Stimulated activated effector memory CD8-positive, alpha-beta T cell treated with anti-CD3 and anti-CD28 coated beads, Interleukin-12 subunit alpha, Interleukin-12 subunit beta, amount 100 ng/mL, for 72 hours (primary cell): Measurements from ENCODE around the gene METTL17.
"Not testable (repeated sequence)": the region's sequence is repeated elsewhere in the genome, so short reads cannot be mapped to it uniquely, and the experiment has no call there.

ENCODE experiments used
- ATAC-seq: fragments of 150-1000 bp; cut with Tn5 transposase; 2 replicates; pipeline ENCODE4 v1.10.0; 2021
- DNase-seq, 2 donors: peaks; one replicate each; pipeline ENCODE4 v3.0.0; 2021 to 2022; ENCODE audit warnings: low spot score in 2 of 2
- H3K27ac Mint-ChIP-seq: one replicate; pipeline ENCODE4 v1.8.0; 2022; ENCODE audit warnings: mild to moderate bottlenecking, mixed read lengths
- H3K36me3 Mint-ChIP-seq: one replicate; pipeline ENCODE4 v1.8.0; 2022; ENCODE audit warnings: mild to moderate bottlenecking, mixed read lengths
- H3K4me1 Mint-ChIP-seq: one replicate; pipeline ENCODE4 v1.8.0; 2022; ENCODE audit warnings: mixed read lengths
- H3K4me3 Mint-ChIP-seq: one replicate; pipeline ENCODE4 v1.8.0; 2022; ENCODE audit warnings: mild to moderate bottlenecking, mixed read lengths
- H3K9me3 Mint-ChIP-seq: one replicate; pipeline ENCODE4 v1.8.0; 2022; ENCODE audit warnings: mixed read lengths

METTL17 gene

GRCh38 chr14:20989787-20990600 is at the start of gene METTL17:
Gene METTL17 (plus strand): TSS chr14:20989980. CDS start chr14:20990003, 23 bp downstream.
- H3K4me3 Mint-ChIP-seq, result peak within 1 kb of the TSS; percentile 93
- H3K9me3 Mint-ChIP-seq, result no peaks in the 10 kb centered on the region
- peak; percentile 67 to 94 for DNase-seq
- peak; percentile 95 for ATAC-seq
- peaks cover 45% of the 10 kb centered on the region for H3K36me3 Mint-ChIP-seq
- H3K27ac Mint-ChIP-seq, result peak within 1 kb of the TSS; percentile 93
- H3K4me1 Mint-ChIP-seq, result peaks cover 22% of the 10 kb centered on the region

DNA sequence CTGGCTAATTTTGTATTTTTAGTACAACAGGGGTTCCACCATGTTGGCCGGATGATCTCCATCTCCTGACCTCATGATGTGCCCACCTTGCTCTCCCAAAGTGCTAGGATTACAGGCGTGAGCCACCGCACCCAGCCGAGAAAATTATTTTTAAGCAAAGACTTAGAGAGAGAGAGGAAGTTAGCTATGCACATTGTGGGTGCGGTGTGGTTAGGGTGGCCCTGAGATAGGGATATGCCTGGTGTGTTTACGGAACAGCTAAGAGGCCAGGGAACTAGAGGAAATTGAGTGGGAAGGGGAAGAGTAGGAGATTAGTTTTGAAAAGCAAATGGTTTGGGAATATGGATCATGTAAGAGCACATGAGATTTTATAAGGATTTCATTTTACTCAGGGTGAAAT is 44.6 kb upstream of the METTL17 start:
- H3K4me1 Mint-ChIP-seq, DNase-seq, H3K4me3 Mint-ChIP-seq, H3K27ac Mint-ChIP-seq, ATAC-seq, H3K36me3 Mint-ChIP-seq, H3K9me3 Mint-ChIP-seq: not testable (repeated sequence)

- H3K27ac Mint-ChIP-seq, DNase-seq, H3K4me3 Mint-ChIP-seq, H3K9me3 Mint-ChIP-seq, H3K36me3 Mint-ChIP-seq, H3K4me1 Mint-ChIP-seq: not testable (repeated sequence)
- peak; percentile 74 for ATAC-seq
Measured at GRCh38 chr14:20946707-20947106, 43.1 kb upstream of the METTL17 start.

DNA sequence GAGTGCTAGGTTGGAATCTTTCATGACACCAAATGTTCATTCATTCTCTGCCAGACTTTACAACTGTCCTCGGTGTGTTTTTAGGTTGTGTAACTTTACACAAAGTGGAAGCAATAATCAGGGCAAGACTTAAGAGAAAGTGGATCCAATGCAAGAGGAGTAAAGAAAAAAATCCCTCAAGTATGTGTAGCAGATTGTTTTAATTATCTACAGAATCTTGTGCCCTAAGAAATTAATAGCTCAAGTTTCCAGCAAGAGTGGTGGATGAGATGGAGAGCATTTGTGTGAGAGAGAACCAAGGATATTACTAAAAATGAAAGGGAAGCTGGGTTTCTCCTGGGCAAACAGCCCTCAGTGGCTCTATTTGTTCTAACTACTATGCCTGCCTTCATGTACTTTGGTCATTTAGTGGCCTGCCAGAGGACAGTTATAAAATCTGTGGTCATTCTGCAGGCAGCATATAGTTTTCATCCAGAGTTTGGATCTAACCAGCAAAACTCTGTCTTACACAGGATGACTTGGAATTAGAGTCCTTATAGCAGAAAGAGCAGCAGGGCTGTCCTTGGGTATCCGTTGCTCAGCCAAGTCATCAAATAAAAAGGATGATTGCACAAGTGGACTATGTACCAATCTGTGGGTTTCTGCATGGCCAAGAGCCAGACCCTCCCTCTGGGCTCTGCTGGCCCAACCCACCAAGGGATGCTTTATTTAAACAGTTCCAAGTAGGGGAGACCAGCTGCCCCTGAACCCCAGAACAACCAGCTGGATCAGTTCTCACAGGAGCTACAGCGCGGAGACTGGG is 34.8 kb upstream of the METTL17 start, which contains the start of gene RNASE2:
Gene RNASE2 (plus strand): TSS at position 752 of the 802 bp plus-strand sequence. CDS start 285 bp downstream, outside the sequence.
- H3K36me3 Mint-ChIP-seq, DNase-seq, ATAC-seq, H3K9me3 Mint-ChIP-seq, H3K27ac Mint-ChIP-seq, H3K4me3 Mint-ChIP-seq: not testable (repeated sequence)
- peaks cover 15% of the 10 kb centered on the region for H3K4me1 Mint-ChIP-seq

DNA sequence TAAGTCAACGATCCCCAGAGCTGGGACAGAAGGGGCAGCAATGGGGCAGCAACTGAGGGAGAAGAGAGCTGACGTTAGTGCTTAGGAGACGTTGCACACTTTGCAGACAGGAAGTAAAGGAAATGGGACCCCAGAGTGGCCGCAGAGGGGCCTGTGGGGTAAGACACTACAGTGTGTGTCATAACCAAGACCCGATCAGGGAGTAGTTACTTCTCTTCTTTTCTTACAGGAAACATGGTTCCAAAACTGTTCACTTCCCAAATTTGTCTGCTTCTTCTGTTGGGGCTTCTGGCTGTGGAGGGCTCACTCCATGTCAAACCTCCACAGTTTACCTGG is 34.3 kb upstream of the METTL17 start:
- DNase-seq, H3K27ac Mint-ChIP-seq, ATAC-seq, H3K4me3 Mint-ChIP-seq, H3K9me3 Mint-ChIP-seq, H3K36me3 Mint-ChIP-seq: not testable (repeated sequence)
- H3K4me1 Mint-ChIP-seq, result peaks cover 20% of the 10 kb centered on the region

DNA sequence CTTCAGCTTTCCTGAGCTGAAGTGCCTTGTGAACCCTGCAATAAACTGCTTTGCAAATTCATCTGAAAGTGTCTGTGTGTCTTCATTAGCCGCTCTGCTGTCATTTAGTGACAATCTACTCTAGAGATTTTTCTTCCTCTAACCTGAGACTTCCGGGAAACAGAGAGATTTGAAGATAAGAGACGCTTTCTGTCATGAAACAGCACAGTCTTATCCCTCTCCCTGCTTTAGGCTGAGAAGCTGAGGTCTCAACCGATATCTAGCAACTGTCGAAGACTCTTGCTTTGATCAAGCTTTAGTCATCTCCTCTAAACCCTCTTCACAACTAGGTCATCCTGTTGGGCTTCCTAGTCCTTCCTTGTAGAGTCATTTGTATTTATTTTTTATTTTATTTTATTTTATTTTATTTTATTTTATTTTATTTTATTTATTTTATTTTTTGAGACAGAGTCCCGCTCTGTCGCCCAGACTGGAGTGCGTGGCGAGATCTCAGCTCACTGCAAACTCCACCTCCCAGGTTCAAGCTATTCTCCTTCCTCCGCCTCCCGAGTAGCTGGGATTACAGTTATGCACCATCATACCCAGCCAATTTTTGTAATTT is 33.3 kb upstream of the METTL17 start:
- H3K4me1 Mint-ChIP-seq, result peaks cover 30% of the 10 kb centered on the region
- H3K36me3 Mint-ChIP-seq, result no peaks in the 10 kb centered on the region
- H3K27ac Mint-ChIP-seq, result no peak overlapping the region
- no peak overlapping the region for H3K4me3 Mint-ChIP-seq
- ATAC-seq (peak; percentile 51), DNase-seq (no peak)
- H3K9me3 Mint-ChIP-seq, result no peaks in the 10 kb centered on the region

GRCh38 chr14:20958946-20959345 is 30.8 kb upstream of the METTL17 start:
- not testable (repeated sequence) for ATAC-seq, DNase-seq, H3K4me3 Mint-ChIP-seq, H3K36me3 Mint-ChIP-seq, H3K27ac Mint-ChIP-seq, H3K9me3 Mint-ChIP-seq
- peaks cover 33% of the 10 kb centered on the region for H3K4me1 Mint-ChIP-seq

DNA sequence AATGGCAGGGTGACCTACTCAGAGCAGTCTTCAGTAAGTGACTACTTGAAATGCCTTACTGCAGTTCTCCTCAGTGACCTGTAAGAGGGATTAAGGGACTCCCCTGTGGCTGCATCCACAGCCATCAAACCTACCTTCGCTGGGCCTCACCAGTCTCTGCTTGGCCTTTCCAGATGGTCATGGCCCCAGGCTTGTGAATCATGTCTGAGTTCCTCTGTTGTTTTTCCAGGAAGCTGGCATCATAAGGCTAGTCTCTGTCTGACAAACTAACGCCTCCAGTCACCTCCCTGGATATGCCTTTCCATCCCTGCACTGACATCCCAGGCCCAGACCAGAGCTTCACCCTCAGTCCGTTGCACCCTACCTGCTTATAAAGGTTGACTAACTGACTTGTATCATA is 20.4 kb upstream of the METTL17 start:
- DNase-seq (no peak), ATAC-seq (no peak)
- H3K9me3 Mint-ChIP-seq, result no peaks in the 10 kb centered on the region
- H3K27ac Mint-ChIP-seq, result no peak overlapping the region
- H3K4me3 Mint-ChIP-seq, result no peak overlapping the region
- H3K4me1 Mint-ChIP-seq, result peaks cover 13% of the 10 kb centered on the region
- no peaks in the 10 kb centered on the region for H3K36me3 Mint-ChIP-seq

GRCh38 chr14:20970647-20970982 is 19.2 kb upstream of the METTL17 start:
- no peaks in the 10 kb centered on the region for H3K9me3 Mint-ChIP-seq
- ATAC-seq (peak; percentile 9), DNase-seq (no peak)
- peak overlapping the region; percentile 87 for H3K4me3 Mint-ChIP-seq
- no peak overlapping the region for H3K27ac Mint-ChIP-seq
- peaks cover 13% of the 10 kb centered on the region for H3K4me1 Mint-ChIP-seq
- H3K36me3 Mint-ChIP-seq, result no peaks in the 10 kb centered on the region

DNA sequence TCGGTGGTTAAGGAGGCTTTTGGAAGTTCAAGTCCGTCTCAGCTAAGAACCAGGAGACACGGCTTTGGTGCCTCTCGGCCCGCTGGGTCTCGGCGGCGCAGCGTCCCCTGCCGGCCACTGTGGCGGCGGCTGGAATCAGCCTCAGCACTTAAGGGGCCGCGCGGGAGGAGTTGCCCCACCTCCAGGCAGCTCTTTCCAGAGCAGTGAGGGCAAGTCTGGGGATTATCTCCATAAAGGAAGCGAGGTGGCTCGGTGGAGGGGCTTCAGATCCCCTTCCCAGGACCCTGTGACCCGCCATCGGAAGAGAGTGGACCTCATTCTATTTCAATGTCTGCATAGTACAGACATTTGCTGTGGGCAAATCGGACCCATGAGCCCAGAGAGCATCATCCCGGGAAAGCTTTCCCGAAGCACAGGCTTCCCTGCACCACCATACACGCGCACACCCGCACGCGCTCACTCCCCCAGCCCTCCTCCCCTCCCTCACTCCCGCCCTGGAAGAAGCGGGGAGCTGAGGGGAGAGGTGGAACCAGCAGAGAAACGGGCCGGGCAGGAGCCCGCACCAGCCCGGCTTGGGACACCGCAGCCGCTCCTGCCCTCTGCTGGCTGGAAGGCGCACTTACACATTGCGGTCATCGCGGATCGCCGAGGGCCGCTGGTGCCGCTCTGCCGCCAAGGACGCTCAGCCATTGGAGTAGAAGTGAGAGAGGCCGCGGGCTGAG is 18.6 kb upstream of the METTL17 start:
- Mint-ChIP-seq H3K9me3 (no peaks in the 10 kb centered on the region), H3K27ac (peak overlapping the region; percentile 56), H3K4me1 (peaks cover 13% of the 10 kb centered on the region), H3K36me3 (no peaks in the 10 kb centered on the region), H3K4me3 (peak overlapping the region; percentile 87)
- DNase-seq (peak; percentile 86 to 91), ATAC-seq (peak; percentile 90)

DNA sequence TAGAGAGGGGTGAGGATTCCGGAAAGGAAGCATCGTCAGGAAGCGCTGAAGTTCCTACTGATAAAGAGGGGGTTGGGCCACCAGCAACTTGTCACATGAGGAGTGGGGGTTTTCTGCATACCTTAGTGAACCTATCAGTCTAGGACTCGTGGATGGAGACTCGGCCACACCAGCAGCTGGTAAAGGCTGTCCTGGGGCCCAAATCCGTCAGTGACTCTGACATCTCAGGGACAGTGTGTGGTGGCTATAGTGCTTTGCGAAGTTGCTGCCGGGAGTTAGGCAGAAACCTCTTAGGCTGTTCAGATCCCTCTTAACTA is 18.1 kb upstream of the METTL17 start:
- no peaks in the 10 kb centered on the region for H3K36me3 Mint-ChIP-seq
- DNase-seq, result no peak
- H3K9me3 Mint-ChIP-seq, result no peaks in the 10 kb centered on the region
- H3K4me1 Mint-ChIP-seq, result peaks cover 13% of the 10 kb centered on the region
- peak overlapping the region; percentile 56 for H3K27ac Mint-ChIP-seq
- peak overlapping the region; percentile 87 for H3K4me3 Mint-ChIP-seq
- ATAC-seq, result no peak

DNA sequence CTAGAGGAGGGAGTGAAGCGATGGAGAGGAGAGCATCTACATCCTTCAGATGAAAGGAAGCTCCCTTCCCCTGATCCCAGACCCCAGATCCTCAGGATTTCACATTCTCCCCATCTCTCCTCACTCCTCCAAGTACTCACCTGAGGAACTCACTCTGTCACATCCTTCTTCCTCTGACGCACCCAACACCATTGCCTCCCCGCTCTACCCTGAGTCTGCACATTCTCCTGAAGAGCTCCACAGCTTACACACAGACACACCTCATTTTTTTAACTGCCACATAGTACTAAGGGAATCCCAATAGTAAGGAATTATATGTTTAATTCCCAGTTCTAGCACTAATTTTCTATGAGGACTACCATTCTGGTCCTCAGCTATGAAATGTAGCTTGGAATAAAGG is 16.3 kb upstream of the METTL17 start:
- Mint-ChIP-seq H3K36me3 (no peaks in the 10 kb centered on the region), H3K9me3 (no peaks in the 10 kb centered on the region), H3K4me3 (no peak overlapping the region), H3K27ac (no peak overlapping the region), H3K4me1 (peaks cover 13% of the 10 kb centered on the region)
- DNase-seq, result no peak
- no peak for ATAC-seq

DNA sequence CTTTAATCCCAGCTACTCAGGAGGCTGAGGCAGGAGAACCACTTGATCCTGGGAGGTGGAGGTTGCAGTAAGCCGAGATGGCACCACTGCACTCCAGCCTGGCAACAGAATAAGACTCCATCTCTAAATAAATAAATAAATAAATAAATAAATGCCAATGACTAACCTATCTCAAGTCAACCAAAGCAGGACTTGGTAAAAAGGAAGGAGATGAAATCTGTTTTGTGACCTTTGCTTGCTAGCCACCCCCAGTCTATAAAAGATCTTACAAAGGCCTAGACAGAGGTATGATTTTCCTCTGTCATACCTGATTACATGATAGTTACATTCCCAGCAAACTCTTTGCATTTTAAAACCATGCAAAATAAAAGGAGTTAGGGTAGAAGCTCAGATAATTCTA is 13.5 kb upstream of the METTL17 start:
- Mint-ChIP-seq H3K27ac (no peak overlapping the region), H3K4me3 (no peak overlapping the region), H3K4me1 (peaks cover 6% of the 10 kb centered on the region), H3K9me3 (no peaks in the 10 kb centered on the region), H3K36me3 (no peaks in the 10 kb centered on the region)
- no peak for DNase-seq
- no peak for ATAC-seq

- Mint-ChIP-seq H3K27ac (no peak overlapping the region), H3K4me3 (no peak overlapping the region), H3K4me1 (no peaks in the 10 kb centered on the region), H3K9me3 (no peaks in the 10 kb centered on the region), H3K36me3 (no peaks in the 10 kb centered on the region)
- ATAC-seq (no peak), DNase-seq (no peak)
Measured at GRCh38 chr14:20978687-20979086, 11.1 kb upstream of the METTL17 start.

DNA sequence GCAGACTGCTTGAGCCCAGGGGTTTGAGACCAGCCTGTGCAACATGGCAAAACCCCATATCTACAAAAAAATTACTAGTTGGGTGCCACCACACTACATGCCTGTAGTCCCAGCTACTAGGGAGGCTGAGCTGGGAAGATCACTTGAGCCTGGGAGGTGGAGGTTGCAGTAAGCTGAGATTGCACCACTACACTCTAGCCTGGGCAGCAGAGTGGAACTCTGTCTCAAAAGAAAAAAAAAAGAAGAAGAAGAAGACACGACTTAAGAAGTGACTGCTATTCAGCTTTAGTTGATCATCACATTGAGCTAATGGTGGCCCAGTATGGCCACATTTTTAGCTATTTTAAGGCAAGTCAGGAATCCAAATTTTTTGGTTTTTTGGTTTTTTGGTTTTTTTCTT is 8.9 kb upstream of the METTL17 start:
- no peaks in the 10 kb centered on the region for H3K36me3 Mint-ChIP-seq
- H3K4me3 Mint-ChIP-seq, result no peak overlapping the region
- no peaks in the 10 kb centered on the region for H3K4me1 Mint-ChIP-seq
- no peak for DNase-seq
- no peaks in the 10 kb centered on the region for H3K9me3 Mint-ChIP-seq
- H3K27ac Mint-ChIP-seq, result no peak overlapping the region
- no peak for ATAC-seq
